GM06990 (cell line): ENCODE results near the gene SLC8A2.

Experiments used
- DNase-seq: peaks from one replicate; pipeline ENCODE4 v3.0.0-alpha.2; 2011; ENCODE audit not compliant: insufficient read length; ENCODE audit errors: extremely low read depth
- H3K27me3 ChIP-seq: replicated peaks from 2 replicates; pipeline ENCODE4 v1.6.0; 2011; ENCODE audit warnings: low read length; ENCODE audit not compliant: control insufficient read depth, insufficient read depth
- H3K36me3 ChIP-seq: 2 replicates; pipeline ENCODE4 v1.5.1; 2011; ENCODE audit warnings: low read length; ENCODE audit not compliant: control insufficient read depth, insufficient read depth
- H3K4me3 ChIP-seq: replicated peaks from 2 replicates; pipeline ENCODE4 v1.5.1; 2011; ENCODE audit warnings: low read depth, mild to moderate bottlenecking, control low read depth, low read length
- TF ChIP-seq, protein P1 (sequence below): IDR thresholded peaks from 2 replicates; pipeline ENCODE4 v1.5.1; 2011; ENCODE audit warnings: low read length, control low read depth, mild to moderate bottlenecking, inconsistent platforms; ENCODE audit not compliant: insufficient read depth, poor library complexity, severe bottlenecking

Gene SLC8A2

DNA sequence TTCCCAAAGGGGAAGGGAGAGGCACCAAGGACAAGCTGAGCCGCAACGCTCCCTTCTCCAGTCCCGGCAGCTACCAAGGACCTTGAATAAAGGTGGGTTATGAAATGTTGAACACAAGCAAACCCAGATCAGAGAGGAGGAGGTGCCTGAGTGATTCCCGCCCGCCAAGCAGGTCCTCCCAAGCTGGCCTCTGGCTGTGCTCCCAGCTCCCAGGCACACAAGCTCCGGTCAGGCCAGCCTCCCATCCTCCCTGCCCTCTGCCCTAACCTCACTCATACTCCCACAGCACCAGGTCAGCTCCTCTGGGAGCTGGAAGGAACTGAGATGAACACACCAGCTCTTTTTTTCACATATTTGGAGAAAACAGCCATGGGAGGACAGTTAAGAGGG, 39.4 kb upstream of the SLC8A2 start:
- Histone ChIP-seq H3K36me3 (peaks cover 16% of the 10 kb centered on the region), H3K27me3 (no peaks in the 10 kb centered on the region), H3K4me3 (no peak overlapping the region)
- TF ChIP-seq, protein P1, sequence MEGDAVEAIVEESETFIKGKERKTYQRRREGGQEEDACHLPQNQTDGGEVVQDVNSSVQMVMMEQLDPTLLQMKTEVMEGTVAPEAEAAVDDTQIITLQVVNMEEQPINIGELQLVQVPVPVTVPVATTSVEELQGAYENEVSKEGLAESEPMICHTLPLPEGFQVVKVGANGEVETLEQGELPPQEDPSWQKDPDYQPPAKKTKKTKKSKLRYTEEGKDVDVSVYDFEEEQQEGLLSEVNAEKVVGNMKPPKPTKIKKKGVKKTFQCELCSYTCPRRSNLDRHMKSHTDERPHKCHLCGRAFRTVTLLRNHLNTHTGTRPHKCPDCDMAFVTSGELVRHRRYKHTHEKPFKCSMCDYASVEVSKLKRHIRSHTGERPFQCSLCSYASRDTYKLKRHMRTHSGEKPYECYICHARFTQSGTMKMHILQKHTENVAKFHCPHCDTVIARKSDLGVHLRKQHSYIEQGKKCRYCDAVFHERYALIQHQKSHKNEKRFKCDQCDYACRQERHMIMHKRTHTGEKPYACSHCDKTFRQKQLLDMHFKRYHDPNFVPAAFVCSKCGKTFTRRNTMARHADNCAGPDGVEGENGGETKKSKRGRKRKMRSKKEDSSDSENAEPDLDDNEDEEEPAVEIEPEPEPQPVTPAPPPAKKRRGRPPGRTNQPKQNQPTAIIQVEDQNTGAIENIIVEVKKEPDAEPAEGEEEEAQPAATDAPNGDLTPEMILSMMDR = no peak
- DNase-seq = no peak

DNA sequence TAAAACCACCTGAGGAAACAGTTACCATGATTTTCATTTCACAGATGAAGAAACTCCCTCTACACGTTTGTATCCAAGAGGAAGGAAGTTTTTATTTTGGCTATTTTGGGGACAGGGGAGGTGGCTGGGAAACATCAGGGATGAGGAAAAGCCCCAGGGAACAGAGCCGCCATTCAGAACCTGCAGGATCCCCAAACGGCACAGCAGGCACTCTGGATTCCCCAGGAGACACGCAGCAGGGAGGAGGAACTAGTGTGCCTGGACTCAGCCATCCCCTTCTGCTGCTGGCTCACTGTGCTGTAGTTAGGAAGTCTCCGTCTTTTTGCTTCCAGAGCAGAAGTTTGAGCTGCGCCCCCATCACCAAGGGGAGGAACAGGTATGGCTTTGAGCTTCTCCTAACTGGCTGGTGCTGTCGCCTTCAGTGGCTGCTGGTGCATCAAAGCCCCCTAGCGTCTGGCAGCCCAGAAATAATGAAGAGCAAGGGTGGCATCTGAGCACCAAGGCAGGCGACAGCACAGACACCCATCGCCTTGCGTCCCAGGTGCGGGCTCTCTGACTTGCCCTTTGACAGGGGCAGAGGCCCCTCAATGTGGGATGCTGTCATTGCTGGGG, 38.9 kb upstream of the SLC8A2 start:
- TF ChIP-seq, protein P1 = no peak
- no peak for DNase-seq
- no peaks in the 10 kb centered on the region for H3K27me3 ChIP-seq

DNA sequence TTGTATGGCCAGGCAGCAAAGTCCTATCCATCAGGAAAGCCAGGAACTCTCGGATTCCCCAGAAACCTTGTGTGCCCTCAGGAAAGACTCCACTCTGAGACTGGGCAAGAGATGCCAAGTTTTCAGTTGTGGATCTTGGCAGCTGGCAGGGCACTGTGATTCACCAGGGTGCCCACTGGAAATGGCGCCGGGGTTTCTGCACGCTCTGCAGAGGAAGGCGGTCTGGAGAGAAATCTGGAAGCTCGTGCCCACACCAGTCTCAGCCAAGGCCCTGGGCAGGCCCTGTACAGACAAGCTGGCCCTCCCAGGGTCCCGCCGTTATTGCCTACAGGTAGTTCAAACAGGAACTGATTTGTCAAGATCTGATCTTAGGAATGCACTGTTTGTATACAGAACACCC, 38.3 kb upstream of the SLC8A2 start:
- peaks cover 16% of the 10 kb centered on the region for H3K36me3 ChIP-seq
- TF ChIP-seq, protein P1 = no peak
- no peak for DNase-seq

More for the DNA sequence above, 38.9 kb upstream of the SLC8A2 start:
- H3K4me3 ChIP-seq = no peak overlapping the region
- peaks cover 16% of the 10 kb centered on the region for H3K36me3 ChIP-seq

DNA sequence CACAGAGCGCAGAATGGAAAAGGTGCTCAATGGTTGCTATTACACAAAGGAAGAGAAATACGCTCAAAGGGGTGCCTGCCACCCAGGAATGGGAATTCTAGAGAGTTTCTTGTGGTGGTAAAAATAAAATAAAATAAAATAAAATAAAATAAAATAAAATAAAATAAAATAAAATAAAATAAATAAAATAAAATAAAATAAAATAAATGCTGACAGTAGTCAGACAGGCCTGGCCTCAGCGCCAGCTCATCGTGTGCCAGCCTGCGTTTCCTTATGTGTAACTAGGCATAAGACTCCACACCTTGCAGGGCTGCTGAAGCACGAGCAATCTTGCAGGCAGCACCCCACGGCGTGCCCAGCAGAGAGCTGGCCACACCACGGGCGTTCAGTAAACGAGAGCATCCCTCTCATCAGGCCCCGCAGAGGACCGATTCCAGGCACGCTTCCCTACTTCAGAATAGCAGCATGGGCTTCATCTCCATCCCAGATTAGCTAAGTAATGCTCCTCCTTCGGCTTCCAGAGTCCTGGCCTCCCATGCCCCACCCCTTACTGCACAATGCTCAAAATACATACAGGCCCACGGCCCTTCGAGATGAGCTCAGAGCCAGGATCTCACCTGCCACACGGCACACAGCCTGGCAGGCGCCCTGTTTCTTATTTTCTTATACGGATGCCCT, 37.6 kb upstream of the SLC8A2 start:
- Histone ChIP-seq H3K27me3 (no peaks in the 10 kb centered on the region), H3K36me3 (peaks cover 16% of the 10 kb centered on the region), H3K4me3 (no peak overlapping the region)
- TF ChIP-seq, protein P1 = no peak
- DNase-seq = no peak

More for the DNA sequence above, 38.3 kb upstream of the SLC8A2 start:
- no peaks in the 10 kb centered on the region for H3K27me3 ChIP-seq
- no peak overlapping the region for H3K4me3 ChIP-seq

DNA sequence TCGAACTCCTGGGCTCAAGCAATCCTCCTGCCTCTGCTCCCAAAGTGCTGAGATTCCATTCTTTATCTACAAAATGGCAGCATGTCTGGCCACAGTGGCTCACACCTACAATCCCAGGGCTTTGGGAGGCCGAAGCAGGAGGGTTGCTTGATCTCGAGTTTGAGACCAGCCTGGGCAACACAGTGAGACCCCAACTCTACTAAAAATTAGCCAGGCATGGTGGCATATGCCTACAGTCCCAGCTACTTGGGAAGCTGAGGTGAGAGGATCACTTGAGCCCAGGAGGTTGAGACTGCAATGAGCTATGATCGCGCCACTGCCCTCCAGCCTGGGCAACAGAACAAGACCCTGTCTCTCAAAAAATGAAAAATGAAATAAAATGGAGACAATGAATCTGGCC, 37.0 kb upstream of the SLC8A2 start:
- DNase-seq = no peak
- no peak overlapping the region for H3K4me3 ChIP-seq
- no peaks in the 10 kb centered on the region for H3K27me3 ChIP-seq
- TF ChIP-seq, protein P1 = no peak
- peaks cover 18% of the 10 kb centered on the region for H3K36me3 ChIP-seq
